ENCODE results near the gene ART3. TPM values are rescaled to one million over a fixed set of nuclear protein-coding genes. Genes with fewer than 3 reads are reported as not detected.

Gene ART3
- total and polyA plus RNA-seq, 3 experiments from 2014 or later, result not detected

- peak overlapping the region in 1 of 8 donors; percentile 47 for H3K27ac Mint-ChIP-seq
- ChIA-PET POLR2A (no interaction called here), CTCF (no interaction called here)
These were observed 53.2 kb downstream of the ART3 start for GRCh38 chr4:76127754-76128153.

GRCh38 chr4:76141241-76141640, 66.7 kb downstream of the ART3 start:
- no peak overlapping the region for H3K27ac Mint-ChIP-seq
- H3K27me3 Mint-ChIP-seq, result no peaks in the 10 kb centered on the region
- H3K9me3 ChIP-seq (ENCODE audit: low read length), result no peaks in the 10 kb centered on the region
- no peak overlapping the region for H3K4me3 Mint-ChIP-seq
- peaks cover 36 to 62% (median 59%) of the 10 kb centered on the region in 3 donors for H3K4me1 Mint-ChIP-seq
- peaks cover 8% of the 10 kb centered on the region for H3K4me1 ChIP-seq (ENCODE audit: insufficient read depth, low read length)
- no peak for DNase-seq
- CTCF ChIA-PET, result no interaction called here
- no peak overlapping the region for H3K4me3 ChIP-seq (ENCODE audit: low read length)
- no peak overlapping the region for H3K27ac ChIP-seq (ENCODE audit: low read depth, low read length)
- H3K9me3 Mint-ChIP-seq, result no peaks in the 10 kb centered on the region
- H3K36me3 Mint-ChIP-seq, result peaks cover 15 to 70% (median 24%) of the 10 kb centered on the region in 3 donors
- peaks cover 28% of the 10 kb centered on the region for H3K36me3 ChIP-seq (ENCODE audit: insufficient read depth, low read length)
- POLR2A ChIA-PET, result no interaction called here
- no peaks in the 10 kb centered on the region for H3K27me3 ChIP-seq (ENCODE audit: insufficient read depth, low read length, poor library complexity, severe bottlenecking)

More at GRCh38 chr4:76127754-76128153, 53.2 kb downstream of the ART3 start:
- H3K36me3 ChIP-seq (ENCODE audit: insufficient read depth, low read length), result peaks cover 21% of the 10 kb centered on the region
- Mint-ChIP-seq H3K4me1 (peaks cover 0 to 3% (median 2%) of the 10 kb centered on the region in 3 donors), H3K27me3 (no peaks in the 10 kb centered on the region), H3K36me3 (peaks cover 19 to 69% (median 30%) of the 10 kb centered on the region in 3 donors), H3K4me3 (no peak overlapping the region), H3K9me3 (no peaks in the 10 kb centered on the region)
- no peaks in the 10 kb centered on the region for H3K9me3 ChIP-seq (ENCODE audit: low read length)
- no peak overlapping the region for H3K4me3 ChIP-seq (ENCODE audit: low read length)
- no peaks in the 10 kb centered on the region for H3K27me3 ChIP-seq (ENCODE audit: insufficient read depth, low read length, poor library complexity, severe bottlenecking)
- no peaks in the 10 kb centered on the region for H3K4me1 ChIP-seq (ENCODE audit: insufficient read depth, low read length)
- no peak overlapping the region for H3K27ac ChIP-seq (ENCODE audit: low read depth, low read length)
- no peak for DNase-seq

- Histone ChIP-seq H3K27me3 (ENCODE audit: insufficient read depth, low read length, poor library complexity, severe bottlenecking) (no peaks in the 10 kb centered on the region), H3K4me3 (ENCODE audit: low read length) (no peak overlapping the region), H3K4me1 (ENCODE audit: insufficient read depth, low read length) (peaks cover 29% of the 10 kb centered on the region), H3K36me3 (ENCODE audit: insufficient read depth, low read length) (peaks cover 19% of the 10 kb centered on the region), H3K9me3 (ENCODE audit: low read length) (no peaks in the 10 kb centered on the region), H3K27ac (ENCODE audit: low read depth, low read length) (no peak overlapping the region)
- ChIA-PET CTCF (no interaction called here), POLR2A (interaction anchor here (0.7 kb wide), 1 partner anchor 531 kb away, joined by 4 read pairs; no protein-coding TSS in a partner anchor)
- peaks cover 45 to 71% (median 69%) of the 10 kb centered on the region in 3 donors for H3K4me1 Mint-ChIP-seq
- H3K4me3 Mint-ChIP-seq, result peak overlapping the region in 2 of 7 donors; percentile 15 to 78
- peaks cover 9 to 62% (median 12%) of the 10 kb centered on the region in 3 donors for H3K36me3 Mint-ChIP-seq
- no peak for DNase-seq
- peak overlapping the region in 2 of 8 donors; percentile 5 to 15 for H3K27ac Mint-ChIP-seq
- peaks cover 0 to 1% of the 10 kb centered on the region in 2 donors for H3K27me3 Mint-ChIP-seq
- no peaks in the 10 kb centered on the region for H3K9me3 Mint-ChIP-seq
These were observed 70.0 kb downstream of the ART3 start for GRCh38 chr4:76144546-76144945.

GRCh38 chr4:76147454-76148141, 73.1 kb downstream of the ART3 start:
- peak in 2 of 5 donors; percentile 23 to 33 for DNase-seq
- Histone ChIP-seq H3K4me1 (ENCODE audit: insufficient read depth, low read length) (peaks cover 29% of the 10 kb centered on the region), H3K27me3 (ENCODE audit: insufficient read depth, low read length, poor library complexity, severe bottlenecking) (no peaks in the 10 kb centered on the region), H3K36me3 (ENCODE audit: insufficient read depth, low read length) (peaks cover 8% of the 10 kb centered on the region), H3K4me3 (ENCODE audit: low read length) (peak overlapping the region; percentile 98), H3K27ac (ENCODE audit: low read depth, low read length) (peak overlapping the region; percentile 87), H3K9me3 (ENCODE audit: low read length) (no peaks in the 10 kb centered on the region)
- Mint-ChIP-seq H3K9me3 (no peaks in the 10 kb centered on the region), H3K4me1 (peaks cover 40 to 56% (median 49%) of the 10 kb centered on the region in 3 donors), H3K27me3 (peaks cover 0 to 1% of the 10 kb centered on the region in 2 donors), H3K36me3 (peaks cover 4 to 32% (median 6%) of the 10 kb centered on the region in 3 donors), H3K4me3 (peak overlapping the region; percentile 94 to 98 (median 96)), H3K27ac (peak overlapping the region; percentile 77 to 98 (median 96))
- ChIA-PET POLR2A (interaction anchor here (1.5 kb wide), 1 partner anchor 157 kb away, joined by 5 read pairs; the partner anchor contains the start of gene SDAD1), CTCF (interaction anchor here (1.3 to 2.0 kb wide), 4 partner anchors 32 to 231 kb away, joined by 3 to 6 read pairs (median 4); no protein-coding TSS in a partner anchor)

- H3K9me3 ChIP-seq (ENCODE audit: low read length), result no peaks in the 10 kb centered on the region
- no peaks in the 10 kb centered on the region for H3K27me3 ChIP-seq (ENCODE audit: insufficient read depth, low read length, poor library complexity, severe bottlenecking)
- peak within 1 kb of the TSS; percentile 98 for H3K4me3 ChIP-seq (ENCODE audit: low read length)
- H3K36me3 Mint-ChIP-seq, result peaks cover 0 to 26% (median 6%) of the 10 kb centered on the region in 3 donors
- ChIA-PET CTCF (interaction anchor here (1.1 to 2.0 kb wide), 5 partner anchors 31 to 634 kb away, joined by 3 to 6 read pairs (median 4); partner anchors contain the start of gene RCHY1), POLR2A (interaction anchor here (0.6 to 1.5 kb wide), 2 partner anchors 157 to 158 kb away, joined by 3 to 5 read pairs; partner anchors contain the start of gene SDAD1)
- peaks cover 29% of the 10 kb centered on the region for H3K4me1 ChIP-seq (ENCODE audit: insufficient read depth, low read length)
- peak within 1 kb of the TSS; percentile 77 to 98 (median 96) for H3K27ac Mint-ChIP-seq
- H3K9me3 Mint-ChIP-seq, result no peaks in the 10 kb centered on the region
- H3K36me3 ChIP-seq (ENCODE audit: insufficient read depth, low read length), result peaks cover 8% of the 10 kb centered on the region
- peaks cover 38 to 51% (median 44%) of the 10 kb centered on the region in 3 donors for H3K4me1 Mint-ChIP-seq
- DNase-seq, result peak; percentile 84 to 95 (median 91)
- peak within 1 kb of the TSS; percentile 87 for H3K27ac ChIP-seq (ENCODE audit: low read depth, low read length)
- peaks cover 0 to 1% of the 10 kb centered on the region in 2 donors for H3K27me3 Mint-ChIP-seq
- H3K4me3 Mint-ChIP-seq, result peak within 1 kb of the TSS; percentile 94 to 98 (median 96)
These were observed 73.8 kb downstream of the ART3 start, which contains the start of gene NUP54 for GRCh38 chr4:76148142-76148865. NUP54 (minus strand) TSS chr4:76148397; CDS start chr4:76148374, 23 bp downstream.

- Histone ChIP-seq H3K9me3 (ENCODE audit: low read length) (no peaks in the 10 kb centered on the region), H3K4me3 (ENCODE audit: low read length) (no peak overlapping the region), H3K36me3 (ENCODE audit: insufficient read depth, low read length) (no peaks in the 10 kb centered on the region), H3K27me3 (ENCODE audit: insufficient read depth, low read length, poor library complexity, severe bottlenecking) (no peaks in the 10 kb centered on the region), H3K4me1 (ENCODE audit: insufficient read depth, low read length) (peaks cover 9% of the 10 kb centered on the region), H3K27ac (ENCODE audit: low read depth, low read length) (no peak overlapping the region)
- Mint-ChIP-seq H3K27ac (no peak overlapping the region), H3K9me3 (peaks cover 0 to 8% (median 5%) of the 10 kb centered on the region in 5 donors), H3K36me3 (peaks cover 3 to 7% (median 4%) of the 10 kb centered on the region in 3 donors), H3K4me1 (peaks cover 13 to 15% (median 13%) of the 10 kb centered on the region in 3 donors), H3K4me3 (no peak overlapping the region), H3K27me3 (peaks cover 0 to 3% of the 10 kb centered on the region in 2 donors)
- POLR2A ChIA-PET, result no interaction called here
- CTCF ChIA-PET, result no interaction called here
- DNase-seq, result no peak
These were observed 78.8 kb downstream of the ART3 start for GRCh38 chr4:76153356-76153755.

GRCh38 chr4:76155979-76156378, 81.5 kb downstream of the ART3 start:
- H3K27ac Mint-ChIP-seq, result no peak overlapping the region
- peaks cover 0 to 3% of the 10 kb centered on the region in 2 donors for H3K27me3 Mint-ChIP-seq
- Histone ChIP-seq H3K27ac (ENCODE audit: low read depth, low read length) (no peak overlapping the region), H3K36me3 (ENCODE audit: insufficient read depth, low read length) (no peaks in the 10 kb centered on the region), H3K4me1 (ENCODE audit: insufficient read depth, low read length) (no peaks in the 10 kb centered on the region), H3K27me3 (ENCODE audit: insufficient read depth, low read length, poor library complexity, severe bottlenecking) (no peaks in the 10 kb centered on the region), H3K9me3 (ENCODE audit: low read length) (no peaks in the 10 kb centered on the region), H3K4me3 (ENCODE audit: low read length) (no peak overlapping the region)
- no peak overlapping the region for H3K4me3 Mint-ChIP-seq
- CTCF ChIA-PET, result no interaction called here
- H3K4me1 Mint-ChIP-seq, result no peaks in the 10 kb centered on the region
- H3K9me3 Mint-ChIP-seq, result peaks cover 0 to 8% (median 5%) of the 10 kb centered on the region in 5 donors
- peaks cover 3 to 17% (median 7%) of the 10 kb centered on the region in 3 donors for H3K36me3 Mint-ChIP-seq
- DNase-seq, result no peak
- POLR2A ChIA-PET, result interaction anchor here (0.6 kb wide), 1 partner anchor 103 kb away, joined by 3 read pairs; no protein-coding TSS in a partner anchor
